Left lung (tissue), 10 donors: ENCODE measurements around the gene ERP27. TPM values are rescaled to one million over a fixed set of nuclear protein-coding genes. Genes with fewer than 3 reads are reported as not detected.

Source experiments
- ATAC-seq: fragments of 200-7000 bp; cut with Tn5 transposase; one replicate; pipeline ENCODE4 v1.9.1; 2020; ENCODE audit warnings: moderate library complexity
- DNase-seq, 4 donors: peaks; one replicate each; pipeline ENCODE4 v3.0.0-alpha.2; 2013 to 2020
- H3K27ac ChIP-seq, 2 donors: fragments of 200-600 bp; sonication (generic) in 1 of 2; one replicate each; pipeline versions ENCODE4 v1.5.0 to v1.8.0; 2020 to 2021
- H3K27me3 ChIP-seq, 2 donors: fragments of 200-600 bp; sonication (generic) in 1 of 2; one replicate each; pipeline versions ENCODE4 v1.5.0 to v1.8.0; 2020 to 2021
- H3K36me3 ChIP-seq, 2 donors: fragments of 200-600 bp; sonication (generic) in 1 of 2; one replicate each; pipeline versions ENCODE4 v1.5.0 to v1.8.0; 2020 to 2021
- H3K4me1 ChIP-seq, 2 donors: fragments of 200-600 bp; one replicate each; pipeline ENCODE4 v1.8.0; 2021
- H3K4me3 ChIP-seq, 2 donors: fragments of 200-600 bp; sonication (generic) in 1 of 2; one replicate each; pipeline versions ENCODE4 v1.5.0 to v1.8.0; 2020 to 2021; ENCODE audit warnings: mild to moderate bottlenecking in 1 of 2
- H3K9me3 ChIP-seq, 2 donors: fragments of 200-600 bp; sonication (generic) in 1 of 2; one replicate each; pipeline versions ENCODE4 v1.5.0 to v1.8.0; 2020 to 2021
- intact Hi-C, 2 donors: fragments of 100-400 bp; cut with DNase I; formaldehyde crosslinking; loops; one replicate each; pipeline versions ENCODE4 v1.11.2 to v1.14.2; 2022
- polyA plus RNA-seq, 6 donors: library from polyadenylated mRNA; unstranded; fragments of 120-200 nt; gene quantifications; one replicate each; pipeline ENCODE4 v1.2.1, GENCODE V29; 2013; ENCODE audit not compliant: insufficient read length in 6 of 6
- total RNA-seq, 2 donors: library from RNA; stranded (reverse); fragmentation: NEBNext Ultra II Directional; extraction: Animal tissue kit (Norgen Biotek cat#: 25700); gene quantifications; one replicate each; pipeline ENCODE4 v1.2.1, GENCODE V29; 2021
- TF ChIP-seq, protein P1 (sequence below), 2 donors: fragments of 200-600 bp; sonication (generic) in 1 of 2; IDR thresholded peaks; one replicate each; pipeline versions ENCODE4 v1.5.0 to v1.8.0; 2021; ENCODE audit warnings: antibody characterized with exemption in 2 of 2
- donor health status: DM: no; HTN: yes; CAD: no.
- donor health status: DM: no; HTN: no; CAD: no.

Gene ERP27
- total and polyA plus RNA-seq, 8 donors, result 3.0 to 16.2 (median 8.4) TPM

GRCh38 chr12:14959463-14959862 lies 21.1 kb upstream of the ERP27 start:
- Histone ChIP-seq H3K9me3 (no peaks in the 10 kb centered on the region), H3K36me3 (no peaks in the 10 kb centered on the region), H3K4me1 (peaks cover 4 to 94% of the 10 kb centered on the region in 2 donors), H3K27me3 (no peaks in the 10 kb centered on the region), H3K27ac (peak overlapping the region; percentile 86 to 98), H3K4me3 (peak overlapping the region in 1 of 2 donors; percentile 53)
- ATAC-seq (peak; percentile 4), DNase-seq (no peak)
- TF ChIP-seq, protein P1, sequence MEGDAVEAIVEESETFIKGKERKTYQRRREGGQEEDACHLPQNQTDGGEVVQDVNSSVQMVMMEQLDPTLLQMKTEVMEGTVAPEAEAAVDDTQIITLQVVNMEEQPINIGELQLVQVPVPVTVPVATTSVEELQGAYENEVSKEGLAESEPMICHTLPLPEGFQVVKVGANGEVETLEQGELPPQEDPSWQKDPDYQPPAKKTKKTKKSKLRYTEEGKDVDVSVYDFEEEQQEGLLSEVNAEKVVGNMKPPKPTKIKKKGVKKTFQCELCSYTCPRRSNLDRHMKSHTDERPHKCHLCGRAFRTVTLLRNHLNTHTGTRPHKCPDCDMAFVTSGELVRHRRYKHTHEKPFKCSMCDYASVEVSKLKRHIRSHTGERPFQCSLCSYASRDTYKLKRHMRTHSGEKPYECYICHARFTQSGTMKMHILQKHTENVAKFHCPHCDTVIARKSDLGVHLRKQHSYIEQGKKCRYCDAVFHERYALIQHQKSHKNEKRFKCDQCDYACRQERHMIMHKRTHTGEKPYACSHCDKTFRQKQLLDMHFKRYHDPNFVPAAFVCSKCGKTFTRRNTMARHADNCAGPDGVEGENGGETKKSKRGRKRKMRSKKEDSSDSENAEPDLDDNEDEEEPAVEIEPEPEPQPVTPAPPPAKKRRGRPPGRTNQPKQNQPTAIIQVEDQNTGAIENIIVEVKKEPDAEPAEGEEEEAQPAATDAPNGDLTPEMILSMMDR (IDR thresholded peaks at IDR 0.05), result no peak
- intact Hi-C loops, result no loop called here

DNA sequence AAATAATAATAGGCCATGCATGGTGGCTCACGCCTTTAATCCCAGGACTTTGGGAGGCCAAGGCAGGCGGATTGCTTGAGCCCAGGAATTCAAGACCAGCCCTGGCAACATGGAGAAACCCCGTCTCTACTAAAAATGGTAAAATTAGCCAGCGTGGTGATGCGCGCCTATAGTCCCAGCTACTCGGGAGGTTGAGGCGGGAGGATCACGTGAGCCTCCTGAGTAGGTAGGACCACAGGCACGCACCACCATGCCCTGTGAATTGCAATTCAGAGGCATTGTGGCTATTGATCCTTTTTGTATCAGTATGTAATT lies 20.7 kb upstream of the ERP27 start:
- Histone ChIP-seq H3K4me1 (peaks cover 8 to 94% of the 10 kb centered on the region in 2 donors), H3K9me3 (no peaks in the 10 kb centered on the region), H3K36me3 (no peaks in the 10 kb centered on the region), H3K27ac (peak overlapping the region; percentile 86 to 98), H3K4me3 (peak overlapping the region in 1 of 2 donors; percentile 53), H3K27me3 (no peaks in the 10 kb centered on the region)
- DNase-seq, result no peak
- TF ChIP-seq, protein P1 (IDR thresholded peaks at IDR 0.05), result no peak
- ATAC-seq, result no peak
- intact Hi-C loops, result no loop called here

GRCh38 chr12:14958361-14959125 lies 20.2 kb upstream of the ERP27 start:
- Histone ChIP-seq H3K9me3 (no peaks in the 10 kb centered on the region), H3K27ac (peak overlapping the region; percentile 86 to 98), H3K27me3 (no peaks in the 10 kb centered on the region), H3K4me1 (peaks cover 11 to 94% of the 10 kb centered on the region in 2 donors), H3K4me3 (peak overlapping the region in 1 of 2 donors; percentile 53), H3K36me3 (no peaks in the 10 kb centered on the region)
- intact Hi-C loops, result no loop called here
- ATAC-seq (no peak), DNase-seq (no peak)
- TF ChIP-seq, protein P1 (IDR thresholded peaks at IDR 0.05), result no peak

DNA sequence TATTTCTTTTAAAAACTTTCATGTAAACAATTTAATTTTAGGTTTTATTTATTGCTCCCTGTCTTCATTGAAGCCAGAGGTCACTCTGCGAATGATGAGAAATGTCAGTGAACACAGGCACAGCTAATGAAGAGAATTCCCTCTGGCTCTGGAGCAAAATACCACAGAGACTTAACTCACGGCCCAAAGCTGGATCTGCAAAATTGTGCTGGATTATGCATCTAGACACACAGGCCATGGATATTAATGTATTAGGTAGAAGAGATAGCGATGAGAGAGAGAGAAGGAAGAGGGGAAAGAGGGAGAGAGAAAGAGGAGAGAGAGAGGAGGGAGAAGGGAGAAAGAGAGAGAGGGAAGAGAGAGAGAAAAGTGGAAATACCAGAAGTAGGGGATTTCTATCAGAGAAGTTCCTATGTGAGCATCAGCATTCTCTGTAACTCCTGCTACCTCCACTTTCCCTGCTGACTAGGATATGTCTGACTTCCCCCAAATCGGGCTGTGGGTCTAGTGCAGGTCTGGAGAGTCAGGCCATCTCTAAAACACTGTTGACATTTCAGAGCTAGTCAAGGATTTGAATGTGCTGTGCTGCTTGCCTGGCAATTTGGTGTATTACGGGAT lies 19.3 kb upstream of the ERP27 start:
- no peaks in the 10 kb centered on the region for H3K9me3 ChIP-seq
- H3K36me3 ChIP-seq, result no peaks in the 10 kb centered on the region
- DNase-seq (no peak), ATAC-seq (no peak)
- TF ChIP-seq, protein P1 (IDR thresholded peaks at IDR 0.05), result no peak
- H3K27ac ChIP-seq, result peak overlapping the region; percentile 86 to 98
- peaks cover 17 to 94% of the 10 kb centered on the region in 2 donors for H3K4me1 ChIP-seq
- H3K27me3 ChIP-seq, result no peaks in the 10 kb centered on the region
- intact Hi-C loops, result no loop called here
- H3K4me3 ChIP-seq, result peak overlapping the region in 1 of 2 donors; percentile 53

GRCh38 chr12:14956905-14957304 lies 18.6 kb upstream of the ERP27 start:
- H3K27ac ChIP-seq, result peak overlapping the region; percentile 86 to 98
- no peaks in the 10 kb centered on the region for H3K36me3 ChIP-seq
- TF ChIP-seq, protein P1 (IDR thresholded peaks at IDR 0.05), result no peak
- ATAC-seq (no peak), DNase-seq (no peak)
- peaks cover 23 to 97% of the 10 kb centered on the region in 2 donors for H3K4me1 ChIP-seq
- intact Hi-C loops, result no loop called here
- no peaks in the 10 kb centered on the region for H3K9me3 ChIP-seq
- H3K4me3 ChIP-seq, result peak overlapping the region in 1 of 2 donors; percentile 53
- no peaks in the 10 kb centered on the region for H3K27me3 ChIP-seq
